ENCODE measurements around the gene CCNO.

CCNO gene

DNA sequence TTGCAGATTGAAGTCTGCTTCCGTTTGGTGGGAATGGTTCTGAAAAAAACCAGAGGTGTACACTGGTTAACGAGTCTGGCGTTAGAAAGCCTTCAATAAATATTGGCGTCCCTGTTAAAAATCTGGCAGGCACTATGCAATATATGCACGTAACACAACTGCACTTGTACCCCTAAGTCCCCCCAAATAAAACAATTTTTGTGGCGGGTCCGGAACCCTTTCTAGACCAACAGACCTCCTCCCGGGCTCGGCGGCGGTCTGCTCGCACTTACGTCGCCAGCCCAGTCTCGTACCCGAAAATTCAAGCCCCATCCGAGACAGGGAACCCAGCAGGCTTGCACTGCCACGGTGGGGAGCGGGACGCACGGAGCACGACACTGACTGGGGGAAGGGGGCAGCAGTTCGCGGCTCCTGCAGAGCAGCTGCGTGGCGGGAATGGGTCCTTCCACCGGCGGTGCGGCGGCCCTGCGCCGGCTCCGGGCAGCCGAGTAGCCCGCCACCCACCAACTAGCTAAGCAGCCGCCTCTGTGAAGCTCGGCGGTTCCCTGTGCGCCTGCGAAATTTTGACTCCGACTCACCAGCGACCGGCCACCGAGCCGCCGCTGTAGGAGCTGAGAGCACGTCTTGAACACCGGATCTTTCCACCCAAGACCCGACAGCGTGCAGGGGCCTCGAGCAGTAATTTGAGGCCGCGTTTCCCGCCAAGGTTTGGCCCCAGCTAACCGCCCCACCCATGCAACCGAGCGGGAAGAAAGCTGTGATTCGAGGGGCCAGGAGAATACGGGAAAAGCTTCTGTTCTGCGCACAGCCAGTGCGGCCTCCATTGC, 10.2 kb downstream of the CCNO start:
- no peak for DNase-seq (ENCODE audit: low spot score)

DNA sequence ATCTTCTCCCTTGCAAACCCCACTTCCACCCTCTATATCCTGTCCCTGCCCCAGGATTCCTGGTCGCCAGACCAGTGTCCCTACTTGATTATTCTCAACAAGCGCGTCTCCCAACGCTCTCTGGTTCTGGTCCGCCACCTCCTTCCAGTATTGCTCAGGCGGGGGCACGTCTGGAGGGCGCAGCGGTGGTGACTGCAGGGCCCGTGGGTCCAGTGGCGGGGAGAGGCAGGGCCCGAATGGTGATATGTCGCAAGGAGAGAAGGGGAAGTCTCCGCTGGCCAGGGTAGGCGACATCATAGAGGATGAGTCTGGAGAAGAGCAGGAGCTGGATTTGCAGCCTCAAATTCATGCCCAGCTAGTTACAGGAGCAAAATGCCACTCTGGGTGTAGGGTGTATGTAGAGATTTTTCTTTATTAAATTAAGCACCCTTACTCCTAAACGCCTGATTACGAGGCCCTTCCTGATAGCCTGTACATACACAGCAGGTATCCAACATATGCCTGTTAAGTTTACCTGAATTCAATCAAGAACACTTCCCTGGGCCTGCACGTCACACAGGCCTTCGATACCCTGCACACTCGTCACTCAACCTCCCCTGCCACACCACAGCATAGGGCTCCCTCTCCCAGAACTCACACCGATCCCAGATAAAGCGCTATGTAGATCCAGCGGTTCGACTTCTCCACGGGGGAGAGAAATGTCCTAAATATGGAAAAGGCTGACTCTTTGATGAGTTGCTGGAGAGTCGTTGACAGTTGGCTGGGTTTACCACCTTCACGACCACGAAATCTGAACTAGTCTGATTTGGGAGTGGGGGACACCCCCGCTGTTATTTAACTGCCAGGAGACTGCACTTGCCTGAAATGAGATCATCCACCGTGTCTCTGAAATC, 11.1 kb downstream of the CCNO start:
- DNase-seq (ENCODE audit: low spot score): no peak

DNA sequence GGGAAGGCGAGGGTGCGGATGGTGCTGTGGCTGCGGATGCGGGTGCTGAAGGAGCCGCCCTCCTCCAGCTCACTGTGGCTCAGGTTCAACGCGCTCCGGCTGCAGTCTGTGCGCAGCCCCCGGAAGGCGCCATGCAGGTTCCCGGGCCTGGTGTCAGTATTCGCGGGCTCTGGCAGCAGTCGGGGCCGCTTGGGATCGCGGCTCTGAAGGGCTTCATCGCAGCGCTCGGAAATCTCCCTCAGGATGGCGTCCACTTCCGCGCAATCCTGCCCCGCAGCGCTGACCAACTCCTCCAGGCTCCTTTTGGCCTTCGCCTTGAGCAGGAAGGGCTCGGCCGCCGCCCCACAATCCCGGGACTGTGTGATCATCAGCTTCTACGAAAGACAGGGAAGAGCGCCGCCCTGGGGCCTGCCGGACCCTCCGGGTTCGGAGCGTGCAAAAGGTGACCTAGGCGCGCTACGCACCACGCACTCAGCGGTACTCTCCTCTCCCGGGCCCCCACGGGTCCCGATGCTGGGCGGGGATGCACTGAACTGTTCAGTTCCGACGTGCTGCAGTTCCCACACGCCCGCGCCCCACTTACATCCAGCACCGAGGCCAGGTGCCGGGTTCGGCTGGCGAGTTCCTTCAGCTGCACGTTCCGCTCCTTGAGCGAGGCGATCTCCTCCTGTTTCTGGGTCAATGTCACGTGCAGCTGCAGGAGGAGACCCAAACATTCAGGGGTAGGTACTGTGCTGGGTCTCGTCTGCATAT, 12.8 kb downstream of the CCNO start:
- DNase-seq (ENCODE audit: low spot score): no peak

DNA sequence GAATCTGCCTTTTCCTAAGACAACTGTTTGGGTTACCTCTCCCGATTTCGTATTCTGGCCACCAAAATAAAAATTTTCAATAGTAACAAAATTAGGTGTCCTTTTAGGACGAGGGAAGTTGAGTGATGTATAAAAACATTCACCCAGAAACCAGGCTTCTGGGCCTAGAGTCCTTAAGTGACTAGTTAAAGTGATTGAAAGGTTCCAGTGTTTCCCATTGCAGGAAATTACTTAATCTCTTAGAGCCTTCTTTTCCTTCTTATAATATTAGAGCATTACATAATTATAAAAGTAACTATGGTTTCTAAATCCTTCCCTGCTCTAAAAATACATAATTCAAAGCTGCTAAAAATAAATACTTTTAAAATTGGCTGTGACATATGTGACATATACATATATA, 13.6 kb downstream of the CCNO start:
- no peak for DNase-seq (ENCODE audit: low spot score)

DNA sequence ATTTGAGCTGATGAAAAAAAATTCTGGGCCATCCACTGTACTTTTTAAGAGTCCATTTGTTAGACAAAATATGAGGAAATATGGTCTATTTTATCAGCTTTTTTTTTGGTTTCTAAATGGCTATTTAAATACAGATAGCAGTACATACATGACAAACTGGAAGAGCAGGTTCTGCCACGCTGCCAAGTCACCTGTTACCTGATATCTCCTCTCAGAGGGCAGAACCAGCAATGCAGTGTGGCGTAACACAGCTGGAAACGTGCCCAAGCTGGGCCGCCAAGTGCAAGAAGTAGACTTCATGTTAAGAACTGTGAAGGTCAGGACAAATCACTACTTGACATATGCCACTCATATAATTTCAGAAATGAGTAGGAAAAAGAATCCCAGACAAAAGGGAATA, 14.4 kb downstream of the CCNO start:
- no peak for DNase-seq (ENCODE audit: low spot score)

DNA sequence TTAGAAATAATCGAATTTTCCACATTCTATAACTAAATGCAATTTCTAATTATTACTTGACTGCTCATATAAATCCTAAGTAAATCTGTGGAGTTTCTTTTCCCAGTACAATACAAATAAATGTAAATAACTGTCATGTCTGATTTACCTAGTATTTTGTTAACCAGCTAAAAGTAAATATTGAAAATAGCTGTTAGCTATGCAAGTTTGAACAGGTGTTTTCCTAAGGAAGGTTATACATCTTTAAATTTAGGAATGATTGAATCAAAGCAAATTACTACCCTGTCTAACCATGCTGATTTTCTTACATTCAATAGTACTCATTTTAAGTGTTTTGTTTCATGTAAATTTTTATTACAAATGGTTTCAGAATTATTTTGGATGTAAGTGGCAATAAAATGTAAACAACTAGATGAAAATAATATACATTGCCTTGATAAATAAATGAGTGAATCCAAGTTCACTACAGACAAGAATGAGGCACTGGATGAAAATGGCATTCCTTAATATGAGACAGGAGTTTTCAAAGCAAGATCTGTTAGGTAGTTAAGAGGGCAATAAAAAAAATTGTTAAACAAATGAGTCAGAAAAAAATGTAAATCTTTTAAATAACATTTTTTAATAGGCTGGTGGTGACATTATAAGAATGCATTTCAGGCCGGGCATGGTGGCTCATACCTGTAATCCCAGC, 22.1 kb downstream of the CCNO start:
- DNase-seq (ENCODE audit: low spot score): no peak

DNA sequence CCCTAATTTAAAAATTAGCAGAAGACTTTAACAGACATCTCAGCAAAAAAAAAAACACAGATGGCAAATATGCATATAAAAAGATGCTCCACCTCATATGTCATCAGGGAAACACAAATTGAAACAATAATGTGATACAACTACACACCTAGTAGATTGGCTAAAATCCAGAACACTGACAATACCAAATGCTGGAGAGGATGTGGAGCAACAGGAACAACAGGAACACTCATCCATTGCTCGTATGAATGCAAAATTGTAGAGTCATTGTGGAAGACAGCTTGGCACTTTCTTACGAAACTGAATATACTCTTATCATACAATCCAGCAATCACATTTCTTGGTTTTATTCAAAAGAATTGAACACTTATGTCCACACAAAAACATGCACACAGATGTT, 28.4 kb downstream of the CCNO start:
- DNase-seq (ENCODE audit: low spot score): no peak

DNA sequence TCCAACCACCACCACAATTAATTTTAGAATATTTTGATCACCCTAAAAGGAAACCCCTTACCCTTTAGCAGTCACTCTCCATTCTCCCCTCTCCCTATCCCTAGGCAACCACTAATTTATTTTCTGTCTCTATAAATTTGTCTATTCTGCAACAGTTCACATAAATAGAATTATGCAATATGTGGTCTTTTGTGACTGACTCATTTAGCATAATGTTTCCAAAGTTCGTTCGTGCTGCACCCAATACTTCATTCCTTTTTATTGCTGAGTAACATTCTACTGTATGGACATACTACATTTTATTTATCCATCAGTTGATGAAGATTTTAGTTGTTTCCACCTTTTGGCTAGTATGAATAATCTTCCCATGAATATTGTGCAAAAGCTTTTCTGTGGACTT, 42.2 kb downstream of the CCNO start:
- no peak for DNase-seq (ENCODE audit: low spot score)

DNA sequence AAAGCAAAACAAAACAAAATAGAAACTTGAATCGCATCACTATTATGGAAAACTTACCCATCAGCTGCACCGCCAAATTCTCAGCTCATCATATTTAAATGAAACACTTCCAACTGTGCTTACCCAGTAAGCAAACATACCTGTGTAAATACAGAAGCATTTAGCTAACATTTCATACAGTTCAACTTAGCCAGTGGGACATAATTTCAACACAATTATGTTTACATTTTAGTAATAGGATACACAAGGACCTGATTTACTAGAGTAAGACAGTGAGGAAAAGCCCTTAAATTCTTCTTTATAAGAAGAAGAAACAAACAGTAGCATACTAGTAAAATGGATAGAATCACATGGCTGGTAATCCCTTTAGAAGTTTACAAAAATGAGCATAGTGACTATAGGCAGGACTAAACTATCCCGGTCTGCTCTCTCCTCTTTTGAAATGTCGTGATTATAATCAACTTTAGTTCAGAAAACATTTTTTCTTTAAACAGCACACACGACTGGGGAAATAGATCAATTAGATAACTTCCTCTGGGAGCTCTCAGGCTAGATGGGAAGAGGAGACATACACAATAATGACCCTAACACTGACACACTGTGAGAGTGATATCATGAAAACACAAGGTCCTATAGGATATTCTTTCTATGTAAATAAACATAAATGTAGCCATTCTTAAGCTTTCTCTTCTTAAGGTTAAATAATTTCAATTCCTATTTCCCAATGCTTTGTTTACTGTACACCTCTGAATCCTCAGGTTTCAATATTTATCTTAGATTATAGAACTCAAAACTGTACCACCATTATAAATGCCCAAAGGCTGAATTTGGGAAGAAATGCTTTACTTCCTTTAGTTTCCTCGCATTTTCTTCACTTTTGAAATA, 44.5 kb downstream of the CCNO start:
- DNase-seq (ENCODE audit: low spot score): no peak

DNA sequence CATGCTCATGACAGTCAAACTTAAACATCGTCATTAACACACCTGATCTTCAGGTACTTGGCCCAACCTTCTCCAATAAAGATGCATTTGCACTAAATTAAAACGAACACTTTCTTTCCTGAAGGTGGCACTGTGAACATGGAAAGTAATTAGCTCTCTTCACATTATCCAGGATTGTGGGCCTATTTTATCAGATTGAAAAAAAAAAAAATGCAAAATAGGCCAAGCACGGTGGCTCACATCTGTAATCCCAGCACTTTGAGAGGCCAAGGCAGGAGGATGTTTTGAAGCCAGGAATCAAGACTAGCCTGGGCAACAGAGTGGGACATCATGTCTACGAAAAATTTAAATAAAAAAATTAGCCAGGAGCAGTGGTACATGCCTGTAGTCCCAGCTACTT, 46.0 kb downstream of the CCNO start:
- DNase-seq (ENCODE audit: low spot score): no peak
